T-helper 22 cell (primary cell): ENCODE measurements around the gene PTGR2.
A peak's percentile ranks its signal among the peaks of the same experiment; 100 is the strongest.
"Not testable (repeated sequence)": the region's sequence is repeated elsewhere in the genome, so short reads cannot be mapped to it uniquely, and the experiment has no call there.

ENCODE experiments used
- DNase-seq: peaks from one replicate; pipeline ENCODE4 v3.0.0-alpha.2; 2020; ENCODE audit warnings: low read depth

PTGR2 gene

GRCh38 chr14:73851567-73852382 lies at the start of gene PTGR2:
TSS of gene PTGR2 (plus strand) at chr14:73851831. CDS start at chr14:73858863, 7,032 bp downstream.
- DNase-seq = peak; percentile 87

GRCh38 chr14:73802431-73803188 lies 49.0 kb upstream of the PTGR2 start:
- no peak for DNase-seq

- no peak for DNase-seq
Observed at GRCh38 chr14:73804636-73805035, 47.0 kb upstream of the PTGR2 start.

GRCh38 chr14:73807457-73807856 lies 44.2 kb upstream of the PTGR2 start:
- DNase-seq = no peak

GRCh38 chr14:73809391-73809790 lies 42.2 kb upstream of the PTGR2 start:
- DNase-seq = no peak

- DNase-seq = no peak
Observed at GRCh38 chr14:73810478-73811163, 41.0 kb upstream of the PTGR2 start.

GRCh38 chr14:73811164-73811503 lies 40.5 kb upstream of the PTGR2 start:
- DNase-seq = no peak

- no peak for DNase-seq
Observed at GRCh38 chr14:73814153-73814552, 37.5 kb upstream of the PTGR2 start.

GRCh38 chr14:73815849-73816248 lies 35.8 kb upstream of the PTGR2 start:
- DNase-seq = no peak

GRCh38 chr14:73816393-73816816 lies 35.2 kb upstream of the PTGR2 start:
- no peak for DNase-seq

GRCh38 chr14:73817020-73817655 lies 34.5 kb upstream of the PTGR2 start:
- no peak for DNase-seq

- DNase-seq = no peak
Observed at GRCh38 chr14:73818821-73819220, 32.8 kb upstream of the PTGR2 start.

- no peak for DNase-seq
Observed at GRCh38 chr14:73820631-73821030, 31.0 kb upstream of the PTGR2 start.

GRCh38 chr14:73823339-73823885 lies 28.2 kb upstream of the PTGR2 start:
- no peak for DNase-seq

GRCh38 chr14:73824127-73824526 lies 27.5 kb upstream of the PTGR2 start:
- no peak for DNase-seq

GRCh38 chr14:73824536-73824935 lies 27.1 kb upstream of the PTGR2 start:
- DNase-seq = no peak

GRCh38 chr14:73825551-73826188 lies 26.0 kb upstream of the PTGR2 start:
- DNase-seq = peak; percentile 47

- DNase-seq = not testable (repeated sequence)
Observed at GRCh38 chr14:73827190-73827589, 24.4 kb upstream of the PTGR2 start.

GRCh38 chr14:73829071-73829470 lies 22.6 kb upstream of the PTGR2 start:
- DNase-seq = no peak

- DNase-seq = no peak
Observed at GRCh38 chr14:73829526-73830431, 21.9 kb upstream of the PTGR2 start.
